Mesodermal cell (in vitro differentiated cells): ENCODE measurements around the gene SLC11A2. TPM values are rescaled to one million over a fixed set of nuclear protein-coding genes. Genes with fewer than 3 reads are reported as not detected.

Source experiments
- H3K27ac ChIP-seq: 2 replicates; pipeline ENCODE4 v1.7.0; 2013; ENCODE audit warnings: mild to moderate bottlenecking, low read depth, low read length, moderate library complexity; ENCODE audit not compliant: severe bottlenecking
- H3K36me3 ChIP-seq: 2 replicates; pipeline ENCODE4 v1.7.1; 2013; ENCODE audit warnings: mild to moderate bottlenecking, low read length, moderate library complexity; ENCODE audit not compliant: control insufficient read depth, insufficient read depth
- H3K4me1 ChIP-seq: one replicate; pipeline ENCODE4 v1.7.1; 2013; ENCODE audit warnings: mild to moderate bottlenecking, low read length; ENCODE audit not compliant: insufficient read depth, control insufficient read depth, poor library complexity, severe bottlenecking
- H3K4me3 ChIP-seq: 2 replicates; pipeline ENCODE4 v1.7.0; 2013; ENCODE audit warnings: low read length, control low read depth, mild to moderate bottlenecking; ENCODE audit not compliant: insufficient read depth, poor library complexity, severe bottlenecking; ENCODE audit errors: extremely low read depth
- H3K9me3 ChIP-seq: 2 replicates; pipeline ENCODE4 v1.7.1; 2013; ENCODE audit warnings: mild to moderate bottlenecking, low read length, moderate library complexity; ENCODE audit not compliant: control insufficient read depth
- WGBS, 2 experiments: methylation state at CpG; one replicate each; pipeline ENCODE4 v1.1.5; 2013; ENCODE audit warnings: missing lambda C conversion rate in 2 of 2; ENCODE audit not compliant: insufficient coverage in 2 of 2; 5-methylcytosine and 5-hydroxymethylcytosine counted together
- polyA plus RNA-seq, 2 experiments: library from polyadenylated mRNA; stranded (reverse); fragments of 50-300 nt; gene quantifications; one replicate each; pipeline ENCODE4 v1.2.3, GENCODE V29; 2013

SLC11A2 gene
- polyA plus RNA-seq (2013, experiment 1 of 2): 43.2 TPM
- 44.0 TPM for polyA plus RNA-seq (2013, experiment 2 of 2)

DNA sequence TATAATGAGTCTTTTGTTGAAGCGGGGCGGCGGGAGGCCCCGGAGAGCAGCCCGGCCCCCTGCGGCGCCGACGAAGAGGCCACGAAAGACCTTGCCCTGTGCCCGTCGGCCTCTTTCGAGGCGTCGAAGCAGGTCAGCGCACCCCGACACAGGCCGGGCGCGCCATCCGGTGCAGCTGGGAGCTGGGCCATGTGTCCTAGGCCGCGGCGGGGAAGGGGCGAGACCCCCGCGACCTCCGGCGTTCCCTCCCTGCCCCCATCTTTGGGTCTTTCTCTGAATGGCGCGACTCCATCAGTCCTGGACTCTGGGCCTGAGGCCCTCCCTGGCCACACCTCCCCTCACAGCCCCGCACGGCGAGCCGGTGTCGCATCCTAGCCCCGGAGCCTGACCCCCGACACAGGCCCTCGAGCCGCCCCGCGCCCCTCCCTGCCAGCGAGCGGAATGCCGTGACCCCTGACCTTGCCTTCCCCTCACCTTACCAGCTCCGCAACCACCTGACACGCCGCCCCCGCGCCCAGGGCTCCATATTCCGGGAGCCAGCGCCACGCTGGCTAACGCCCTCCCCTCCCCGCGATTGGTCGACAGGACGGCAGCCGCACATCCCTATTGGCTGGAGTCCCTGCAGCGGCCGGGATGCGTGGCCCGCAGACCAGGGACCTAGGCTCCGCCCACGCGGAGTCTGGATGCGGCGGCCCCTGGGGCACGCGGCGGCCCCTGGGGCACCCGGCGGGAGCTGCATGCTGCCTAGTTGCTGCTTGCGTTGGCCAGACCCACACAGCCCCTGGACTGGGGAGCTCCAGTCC, at the start of gene SLC11A2:
Gene SLC11A2, minus strand, starts transcription at position 549 of the 803 bp plus-strand sequence. CDS start 15,656 bp downstream, outside the sequence.
- Histone ChIP-seq H3K27ac (peak within 1 kb of the TSS; percentile 91), H3K36me3 (peaks cover 9% of the 10 kb centered on the region), H3K9me3 (no peaks in the 10 kb centered on the region), H3K4me1 (peaks cover 8% of the 10 kb centered on the region), H3K4me3 (peak within 1 kb of the TSS; percentile 61)
- 0 to 1% methylated on average over 60 to 61 of the region's 74 CpGs for WGBS, 2 experiments

DNA sequence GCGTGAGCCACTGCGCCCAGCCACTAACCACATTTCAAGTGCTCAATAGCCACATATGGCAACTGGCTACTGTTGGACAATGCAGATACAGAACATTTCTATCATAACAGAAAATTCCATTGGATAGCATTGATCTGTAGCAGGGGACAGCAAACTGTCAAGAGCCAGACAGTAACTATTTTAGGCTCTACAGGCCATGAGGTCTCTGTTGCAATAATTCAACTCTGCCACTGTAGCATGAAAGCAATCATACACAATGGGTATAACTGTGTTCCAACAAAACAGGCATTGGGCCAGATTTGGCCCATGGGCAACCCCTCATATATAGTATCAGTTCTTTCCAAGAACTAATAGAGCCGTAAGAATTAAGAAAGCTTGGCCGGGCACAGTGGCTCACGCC, 49.2 kb upstream of the SLC11A2 start:
- Histone ChIP-seq H3K36me3 (peaks cover 83% of the 10 kb centered on the region), H3K4me1 (peaks cover 13% of the 10 kb centered on the region), H3K27ac (no peak overlapping the region), H3K9me3 (no peaks in the 10 kb centered on the region), H3K4me3 (no peak overlapping the region)
- 90 to 95% methylated on average over 5 of the region's 5 CpGs for WGBS, 2 experiments

DNA sequence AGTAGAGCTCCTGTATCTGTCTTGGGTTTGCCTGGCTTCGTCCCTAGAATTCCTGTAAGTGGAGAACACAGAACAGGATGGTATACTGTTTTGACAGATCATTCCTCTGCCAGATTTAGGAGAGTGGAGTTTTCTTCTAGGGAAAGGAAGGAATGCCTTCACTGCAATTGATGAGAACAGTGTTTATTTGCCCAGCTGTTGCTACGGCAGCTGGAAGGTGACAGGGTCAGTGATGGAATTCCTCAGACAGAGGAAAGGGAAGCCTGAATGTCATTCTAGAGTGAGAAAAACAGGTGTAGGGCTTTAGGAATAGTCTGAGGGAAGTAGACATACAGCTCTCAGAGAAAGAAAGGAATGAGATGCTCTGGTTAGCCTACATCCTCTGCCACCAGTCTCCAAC, 45.5 kb upstream of the SLC11A2 start:
- WGBS, 2 experiments: 92 to 100% methylated on average over 1 of the region's 2 CpGs
- H3K36me3 ChIP-seq: peaks cover 100% of the 10 kb centered on the region
- H3K4me3 ChIP-seq: no peak overlapping the region
- H3K4me1 ChIP-seq: peaks cover 7% of the 10 kb centered on the region
- H3K27ac ChIP-seq: no peak overlapping the region
- no peaks in the 10 kb centered on the region for H3K9me3 ChIP-seq

DNA sequence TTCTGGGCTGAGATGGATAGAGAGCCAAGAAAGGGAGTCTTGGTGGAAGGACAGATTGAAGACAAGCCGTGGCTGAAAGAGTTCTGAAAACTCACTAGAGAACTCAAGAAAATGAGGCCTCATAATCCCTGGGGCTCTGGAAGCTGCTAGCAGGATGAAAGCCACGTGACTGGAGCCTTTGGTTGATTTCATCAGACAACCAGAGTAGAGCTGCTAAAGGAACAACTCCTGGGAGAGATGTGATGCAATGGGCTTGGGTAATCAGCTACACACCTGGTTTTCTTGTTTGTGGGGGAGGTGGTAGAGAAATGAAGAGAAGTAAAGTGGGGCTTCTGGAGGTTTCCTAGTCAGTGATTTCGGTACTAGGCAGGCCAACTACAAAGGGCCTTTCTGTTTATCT, 43.8 kb upstream of the SLC11A2 start:
- Histone ChIP-seq H3K4me3 (no peak overlapping the region), H3K4me1 (no peaks in the 10 kb centered on the region), H3K27ac (peak overlapping the region; percentile 41), H3K9me3 (no peaks in the 10 kb centered on the region), H3K36me3 (peaks cover 98% of the 10 kb centered on the region)
- WGBS, 2 experiments: 97 to 100% methylated on average over 2 to 3 of the region's 3 CpGs

DNA sequence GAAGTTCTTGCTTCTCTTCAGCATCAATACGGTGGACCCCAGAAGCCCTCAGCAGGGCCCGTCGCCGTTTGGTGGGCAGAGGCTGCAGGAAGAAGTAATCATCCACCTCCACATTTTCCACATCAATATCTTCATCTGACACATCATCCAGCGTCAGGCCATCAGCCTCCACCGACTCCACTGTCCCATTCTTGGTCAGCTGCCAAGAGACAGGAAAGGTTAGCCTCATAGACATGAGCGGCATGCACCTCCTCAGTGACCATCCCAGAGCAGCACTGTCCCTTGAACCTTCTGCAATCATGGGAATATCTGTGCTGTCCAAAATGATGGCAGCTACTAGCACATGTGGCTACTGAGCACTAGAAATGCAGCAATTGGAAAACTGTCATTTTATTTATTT, 41.6 kb upstream of the SLC11A2 start:
- 98% methylated on average over 4 to 5 of the region's 7 CpGs for WGBS, 2 experiments
- H3K4me3 ChIP-seq: no peak overlapping the region
- H3K9me3 ChIP-seq: no peaks in the 10 kb centered on the region
- H3K27ac ChIP-seq: no peak overlapping the region
- H3K4me1 ChIP-seq: no peaks in the 10 kb centered on the region
- peaks cover 98% of the 10 kb centered on the region for H3K36me3 ChIP-seq

DNA sequence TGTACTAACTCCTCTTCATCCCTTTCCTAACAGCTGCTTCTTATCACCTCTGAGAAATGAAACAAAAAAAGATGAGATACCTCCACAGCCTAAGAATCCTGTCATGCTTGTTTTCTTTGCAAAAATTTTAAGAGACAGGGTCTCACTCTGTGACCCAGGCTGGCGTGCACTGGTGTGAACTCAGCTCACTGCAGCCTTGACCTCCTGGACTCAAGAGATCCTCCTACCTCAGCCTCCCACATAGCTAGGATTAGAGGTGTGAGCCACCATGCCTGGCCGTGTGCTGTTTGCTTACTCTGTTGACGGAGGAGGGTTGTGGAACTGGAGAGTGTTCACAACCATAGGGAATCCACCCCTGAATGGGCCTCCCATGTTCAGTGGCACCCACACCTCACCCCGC, 41.0 kb upstream of the SLC11A2 start:
- Histone ChIP-seq H3K4me3 (no peak overlapping the region), H3K9me3 (no peaks in the 10 kb centered on the region), H3K36me3 (peaks cover 98% of the 10 kb centered on the region), H3K27ac (no peak overlapping the region), H3K4me1 (no peaks in the 10 kb centered on the region)
- 94% methylated on average over 2 to 4 of the region's 4 CpGs for WGBS, 2 experiments

DNA sequence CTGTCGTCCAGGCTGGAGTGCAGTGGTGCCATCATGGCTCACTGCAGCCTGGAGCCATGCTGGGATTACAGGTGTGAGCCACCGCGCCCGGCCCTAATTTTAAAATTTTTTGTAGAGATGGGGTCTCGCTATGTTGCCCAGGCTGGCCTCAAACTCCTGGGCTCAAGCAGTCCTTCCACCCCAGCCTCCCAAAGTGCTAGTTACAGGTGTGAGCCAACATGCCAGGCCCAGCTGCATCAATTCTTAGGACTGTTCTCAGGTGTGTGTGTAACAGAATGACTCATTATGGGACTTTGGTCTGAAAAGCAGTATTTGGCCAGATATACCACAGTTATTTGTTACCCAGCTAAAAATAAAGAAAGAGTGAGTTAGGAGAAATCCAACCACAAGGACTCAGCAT, 39.3 kb upstream of the SLC11A2 start:
- Histone ChIP-seq H3K4me3 (no peak overlapping the region), H3K4me1 (no peaks in the 10 kb centered on the region), H3K27ac (no peak overlapping the region), H3K36me3 (peaks cover 96% of the 10 kb centered on the region), H3K9me3 (no peaks in the 10 kb centered on the region)
- 90 to 100% methylated on average over 1 to 5 of the region's 5 CpGs for WGBS, 2 experiments

DNA sequence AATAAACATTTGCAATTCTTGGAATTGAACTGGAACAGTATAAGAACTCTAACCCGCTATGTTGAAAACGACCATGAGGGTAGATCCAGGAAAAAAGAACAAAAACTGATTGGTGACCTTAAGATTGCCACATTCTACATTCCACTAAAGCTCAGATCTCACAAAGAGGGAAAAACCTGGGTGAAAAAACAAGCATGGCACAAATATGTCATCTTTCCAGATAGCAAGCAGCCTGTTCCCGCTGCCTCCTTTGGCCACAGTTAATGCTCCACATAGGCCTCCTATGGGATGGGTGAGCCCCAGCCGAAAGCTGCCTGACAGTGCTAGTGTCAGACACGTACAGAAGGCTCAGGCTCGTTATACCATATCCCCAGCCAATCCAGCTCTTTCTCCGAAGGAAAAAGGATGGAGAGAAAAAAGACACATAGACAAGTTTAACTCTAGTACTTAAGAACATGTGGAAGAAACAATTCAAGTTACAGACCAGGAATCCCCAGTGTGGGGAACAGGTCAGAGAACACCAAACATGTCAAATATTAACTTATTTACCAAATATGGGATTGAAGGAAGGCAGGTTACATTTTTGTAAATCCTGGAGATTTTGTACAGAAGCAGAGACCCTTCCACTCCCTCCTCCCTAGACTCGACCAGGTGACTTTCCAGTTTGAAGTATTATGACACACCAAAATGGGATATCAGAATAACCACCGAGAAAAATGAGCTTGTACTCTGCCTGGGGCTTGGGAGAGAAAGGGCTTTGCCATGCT, 36.6 kb upstream of the SLC11A2 start:
- Histone ChIP-seq H3K4me3 (no peak overlapping the region), H3K9me3 (no peaks in the 10 kb centered on the region), H3K4me1 (no peaks in the 10 kb centered on the region), H3K27ac (peak overlapping the region; percentile 36), H3K36me3 (peaks cover 95% of the 10 kb centered on the region)
- 85 to 96% methylated on average over 4 to 5 of the region's 9 CpGs for WGBS, 2 experiments

DNA sequence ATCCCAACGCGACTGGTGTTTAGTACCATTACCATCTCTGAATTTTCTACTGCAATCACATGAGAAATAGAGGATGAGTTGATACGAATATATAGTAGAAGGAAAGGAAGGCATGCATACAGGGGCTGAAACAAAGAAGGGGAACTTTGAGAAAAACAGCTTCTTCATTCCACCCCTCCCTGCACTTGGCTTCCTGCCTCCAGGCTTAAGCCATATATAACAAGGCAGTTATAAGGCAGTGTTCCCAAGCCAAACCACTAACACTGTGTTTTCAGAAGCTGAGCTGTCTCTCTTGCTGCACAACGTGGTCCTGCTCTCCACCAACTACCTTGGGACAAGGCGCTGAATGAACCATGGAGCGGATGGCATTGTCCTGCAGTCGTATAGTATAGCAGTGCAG, 32.9 kb upstream of the SLC11A2 start:
- Histone ChIP-seq H3K4me3 (no peak overlapping the region), H3K36me3 (peaks cover 89% of the 10 kb centered on the region), H3K4me1 (no peaks in the 10 kb centered on the region), H3K27ac (no peak overlapping the region), H3K9me3 (no peaks in the 10 kb centered on the region)
- WGBS, 2 experiments: 79 to 86% methylated on average over 3 to 4 of the region's 7 CpGs

DNA sequence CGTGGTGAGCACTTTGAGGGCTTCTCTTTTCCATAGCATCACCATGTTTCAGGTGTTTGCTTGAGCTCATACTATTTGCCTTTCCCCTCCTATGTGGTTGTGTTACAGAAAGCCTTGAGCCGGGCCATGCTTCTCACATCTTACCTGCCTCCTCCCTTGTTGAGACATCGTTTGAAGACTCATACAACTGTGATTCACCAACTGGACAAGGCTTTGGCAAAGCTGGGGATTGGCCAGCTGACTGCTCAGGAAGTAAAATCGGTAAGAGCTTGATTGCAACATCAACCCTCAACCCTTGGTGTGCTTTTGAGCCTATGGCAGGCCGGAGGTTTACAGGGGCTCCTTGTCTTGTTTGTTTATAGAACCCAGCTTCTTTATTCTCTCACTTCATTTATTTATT, 30.1 kb upstream of the SLC11A2 start:
- H3K9me3 ChIP-seq: no peaks in the 10 kb centered on the region
- no peaks in the 10 kb centered on the region for H3K4me1 ChIP-seq
- H3K36me3 ChIP-seq: peaks cover 83% of the 10 kb centered on the region
- 82 to 100% methylated on average over 3 to 4 of the region's 5 CpGs for WGBS, 2 experiments
- H3K4me3 ChIP-seq: no peak overlapping the region
- H3K27ac ChIP-seq: no peak overlapping the region
